ENCODE data around the gene MBOAT2. TPM values are rescaled to one million over a fixed set of nuclear protein-coding genes. Genes with fewer than 3 reads are reported as not detected.

MBOAT2 gene
- total and polyA plus RNA-seq, 4 donors = 9.0 to 72.9 (median 16.8) TPM

DNA sequence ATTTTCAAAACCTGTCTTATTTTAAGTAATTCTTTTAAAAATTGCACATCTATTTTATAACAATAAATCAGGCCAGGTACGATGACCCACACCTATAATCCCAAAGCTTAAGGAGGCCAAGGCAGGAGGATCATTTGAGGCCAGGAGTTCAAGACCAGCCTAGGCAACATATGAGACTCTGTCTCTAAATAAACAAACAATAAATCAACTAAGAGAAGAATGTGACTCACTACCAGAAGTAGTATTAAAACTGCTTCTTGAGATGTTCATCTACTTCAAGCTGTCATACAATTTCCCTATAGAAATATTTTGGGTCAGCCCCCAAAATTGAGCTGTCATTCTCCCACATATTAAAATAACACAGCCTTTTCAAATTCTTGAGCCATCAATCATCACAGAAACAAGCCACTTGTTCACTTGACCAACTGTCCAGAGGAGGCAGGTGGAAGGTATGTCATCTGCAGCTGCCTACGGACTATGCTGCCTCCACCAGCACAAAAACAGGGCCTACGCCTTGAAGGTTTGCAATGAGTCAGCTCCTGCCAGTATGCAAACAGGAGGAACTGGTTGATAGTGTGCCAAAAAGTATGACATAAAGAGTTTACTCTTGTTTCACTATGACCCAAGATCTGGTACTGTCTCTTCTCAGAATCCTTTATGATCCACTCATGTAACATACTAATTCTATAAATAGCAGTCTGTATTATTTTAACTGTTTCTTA lies 199.7 kb downstream of the MBOAT2 start:
- Histone ChIP-seq H3K27ac (ENCODE audit: low read depth in 1 of 2, low read length in 1 of 2) (peak overlapping the region; percentile 13 to 22), H3K4me1 (ENCODE audit: control insufficient read depth in 5 of 5, insufficient read depth in 5 of 5, low read length in 5 of 5) (peaks cover 0 to 14% (median 7%) of the 10 kb centered on the region in 5 donors)
- WGBS, 2 donors = 61 to 73% methylated on average over 3 of the region's 3 CpGs

DNA sequence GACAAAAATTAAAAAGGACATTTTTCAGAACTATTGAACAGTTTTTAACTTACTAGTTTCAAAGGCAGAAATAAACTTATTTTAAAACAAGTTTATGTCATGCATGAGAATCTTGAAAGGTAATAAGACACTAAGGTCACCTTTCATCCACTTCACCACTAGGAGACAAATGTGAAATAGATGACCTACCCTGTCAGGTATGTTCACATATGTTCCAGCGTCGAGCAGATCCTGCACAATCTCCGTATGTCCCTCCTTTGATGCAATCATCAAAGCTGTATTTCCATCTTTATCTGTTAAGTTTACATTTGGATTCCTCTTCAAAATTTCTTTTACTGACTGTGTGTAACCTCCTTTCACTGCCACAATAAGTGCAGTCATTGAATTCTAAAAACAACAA lies 200.7 kb downstream of the MBOAT2 start:
- DNase-seq (no peak), ATAC-seq (ENCODE audit: insufficient read depth, low FRiP score) (no peak)
- Histone ChIP-seq H3K27me3 (ENCODE audit: control insufficient read depth in 3 of 3, insufficient read depth in 3 of 3, low read length in 2 of 3) (no peaks in the 10 kb centered on the region), H3K9me3 (ENCODE audit: control insufficient read depth in 4 of 4, insufficient read depth in 3 of 4, low read length in 3 of 4) (peaks cover 0 to 1% (median under 1%) of the 10 kb centered on the region in 4 donors), H3K27ac (ENCODE audit: low read depth in 1 of 2, low read length in 1 of 2) (peak overlapping the region in 1 of 2 donors; percentile 5), H3K36me3 (ENCODE audit: control insufficient read depth in 4 of 4, insufficient read depth in 4 of 4, low read length in 4 of 4) (peaks cover 4 to 59% (median 37%) of the 10 kb centered on the region in 4 donors), H3K9ac (ENCODE audit: insufficient read depth in 1 of 2, low read length in 2 of 2) (no peak overlapping the region), H3K4me1 (ENCODE audit: control insufficient read depth in 5 of 5, insufficient read depth in 5 of 5, low read length in 5 of 5) (peaks cover 0 to 14% (median 7%) of the 10 kb centered on the region in 5 donors), H3K4me3 (no peak overlapping the region)
- TF ChIP-seq, protein P1, sequence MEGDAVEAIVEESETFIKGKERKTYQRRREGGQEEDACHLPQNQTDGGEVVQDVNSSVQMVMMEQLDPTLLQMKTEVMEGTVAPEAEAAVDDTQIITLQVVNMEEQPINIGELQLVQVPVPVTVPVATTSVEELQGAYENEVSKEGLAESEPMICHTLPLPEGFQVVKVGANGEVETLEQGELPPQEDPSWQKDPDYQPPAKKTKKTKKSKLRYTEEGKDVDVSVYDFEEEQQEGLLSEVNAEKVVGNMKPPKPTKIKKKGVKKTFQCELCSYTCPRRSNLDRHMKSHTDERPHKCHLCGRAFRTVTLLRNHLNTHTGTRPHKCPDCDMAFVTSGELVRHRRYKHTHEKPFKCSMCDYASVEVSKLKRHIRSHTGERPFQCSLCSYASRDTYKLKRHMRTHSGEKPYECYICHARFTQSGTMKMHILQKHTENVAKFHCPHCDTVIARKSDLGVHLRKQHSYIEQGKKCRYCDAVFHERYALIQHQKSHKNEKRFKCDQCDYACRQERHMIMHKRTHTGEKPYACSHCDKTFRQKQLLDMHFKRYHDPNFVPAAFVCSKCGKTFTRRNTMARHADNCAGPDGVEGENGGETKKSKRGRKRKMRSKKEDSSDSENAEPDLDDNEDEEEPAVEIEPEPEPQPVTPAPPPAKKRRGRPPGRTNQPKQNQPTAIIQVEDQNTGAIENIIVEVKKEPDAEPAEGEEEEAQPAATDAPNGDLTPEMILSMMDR (IDR thresholded peaks at IDR 0.05; ENCODE audit: control extremely low read depth, extremely low read depth) = no peak
- 83 to 92% methylated on average over 3 of the region's 3 CpGs for WGBS, 2 donors

More for the DNA sequence above, 199.7 kb downstream of the MBOAT2 start:
- no peaks in the 10 kb centered on the region for H3K27me3 ChIP-seq (ENCODE audit: control insufficient read depth in 3 of 3, insufficient read depth in 3 of 3, low read length in 2 of 3)
- H3K4me3 ChIP-seq = no peak overlapping the region
- ATAC-seq (ENCODE audit: insufficient read depth, low FRiP score) (peak; percentile 70), DNase-seq (peak in 1 of 3 donors; percentile 18)
- no peak overlapping the region for H3K9ac ChIP-seq (ENCODE audit: insufficient read depth in 1 of 2, low read length in 2 of 2)
- peaks cover 0 to 1% (median under 1%) of the 10 kb centered on the region in 4 donors for H3K9me3 ChIP-seq (ENCODE audit: control insufficient read depth in 4 of 4, insufficient read depth in 3 of 4, low read length in 3 of 4)
- H3K36me3 ChIP-seq (ENCODE audit: control insufficient read depth in 4 of 4, insufficient read depth in 4 of 4, low read length in 4 of 4) = peaks cover 3 to 49% (median 33%) of the 10 kb centered on the region in 4 donors
- TF ChIP-seq, protein P1 (IDR thresholded peaks at IDR 0.05; ENCODE audit: control extremely low read depth, extremely low read depth) = no peak

Other genes starting within 250 kb of the MBOAT2 start
- 100 to 1,000 TPM in 1 of 2 donors, 10 to 100 TPM in 1; 50.2 to 211 TPM for gene KIDINS220, start 166.1 kb downstream of the MBOAT2 start, total RNA-seq
- gene KIDINS220, start 166.1 kb downstream of the MBOAT2 start, polyA plus RNA-seq = 10 to 100 TPM; 16.2 to 22.6 TPM
- 10 to 100 TPM; 19.2 to 30.9 TPM for gene ASAP2, start 203.1 kb upstream of the MBOAT2 start, total RNA-seq
- 10 to 100 TPM in 1 of 2 donors, 1 to 10 TPM in 1; 7.4 to 14.8 TPM for gene ASAP2, start 203.1 kb upstream of the MBOAT2 start, polyA plus RNA-seq

Data from lung (tissue), 12 donors.